ENCODE measurements around the gene ZNF33B.

DNA sequence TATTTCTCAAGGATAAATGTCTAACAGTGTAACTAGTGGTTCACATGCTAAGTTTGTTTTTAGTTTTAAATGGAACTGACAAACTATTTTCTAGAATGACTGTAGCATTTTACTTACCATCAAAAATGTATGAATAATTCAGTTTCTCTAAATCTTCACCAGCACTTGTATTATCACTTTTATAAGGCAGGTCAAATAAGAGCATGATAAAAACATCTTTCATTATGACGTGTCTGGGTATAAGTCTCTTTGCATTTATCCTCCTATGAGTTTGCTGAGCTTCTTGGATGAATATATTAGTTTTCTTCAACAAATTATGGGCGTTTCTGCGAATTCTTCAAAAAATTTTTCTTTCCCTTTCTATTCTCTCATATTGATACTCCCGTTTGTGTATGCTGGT is 19.9 kb downstream of the ZNF33B start:
- TF ChIP-seq POLR2A (IDR thresholded peaks at IDR 0.05; ENCODE audit: extremely low read depth, insufficient read length) (no peak), MYC (IDR thresholded peaks at IDR 0.05; ENCODE audit: low read depth, low read length) (no peak)
- TF ChIP-seq, protein P1, sequence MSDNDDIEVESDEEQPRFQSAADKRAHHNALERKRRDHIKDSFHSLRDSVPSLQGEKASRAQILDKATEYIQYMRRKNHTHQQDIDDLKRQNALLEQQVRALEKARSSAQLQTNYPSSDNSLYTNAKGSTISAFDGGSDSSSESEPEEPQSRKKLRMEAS (IDR thresholded peaks at IDR 0.05; ENCODE audit: low read depth, low read length): no peak
- TF ChIP-seq, protein P2, sequence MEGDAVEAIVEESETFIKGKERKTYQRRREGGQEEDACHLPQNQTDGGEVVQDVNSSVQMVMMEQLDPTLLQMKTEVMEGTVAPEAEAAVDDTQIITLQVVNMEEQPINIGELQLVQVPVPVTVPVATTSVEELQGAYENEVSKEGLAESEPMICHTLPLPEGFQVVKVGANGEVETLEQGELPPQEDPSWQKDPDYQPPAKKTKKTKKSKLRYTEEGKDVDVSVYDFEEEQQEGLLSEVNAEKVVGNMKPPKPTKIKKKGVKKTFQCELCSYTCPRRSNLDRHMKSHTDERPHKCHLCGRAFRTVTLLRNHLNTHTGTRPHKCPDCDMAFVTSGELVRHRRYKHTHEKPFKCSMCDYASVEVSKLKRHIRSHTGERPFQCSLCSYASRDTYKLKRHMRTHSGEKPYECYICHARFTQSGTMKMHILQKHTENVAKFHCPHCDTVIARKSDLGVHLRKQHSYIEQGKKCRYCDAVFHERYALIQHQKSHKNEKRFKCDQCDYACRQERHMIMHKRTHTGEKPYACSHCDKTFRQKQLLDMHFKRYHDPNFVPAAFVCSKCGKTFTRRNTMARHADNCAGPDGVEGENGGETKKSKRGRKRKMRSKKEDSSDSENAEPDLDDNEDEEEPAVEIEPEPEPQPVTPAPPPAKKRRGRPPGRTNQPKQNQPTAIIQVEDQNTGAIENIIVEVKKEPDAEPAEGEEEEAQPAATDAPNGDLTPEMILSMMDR (IDR thresholded peaks at IDR 0.05; ENCODE audit: low read depth, low read length): no peak
